ENCODE results near the gene COL5A3. TPM values are rescaled to one million over a fixed set of nuclear protein-coding genes. Genes with fewer than 3 reads are reported as not detected.
A peak's percentile ranks its signal among the peaks of the same experiment; 100 is the strongest.

The COL5A3 gene
- total and polyA plus RNA-seq, 2 of the 13 experiments (the other 11 are each of a cell fraction or from before 2014, with no cell fraction given) = 0.02 TPM; not detected in 1

- no peak for TF ChIP-seq ZNF407 (CRISPR knock-in tag; IDR thresholded peaks at IDR 0.05; ENCODE audit: not compliant biosample characterization)
- TF ChIP-seq ZNF543 (CRISPR knock-in tag; IDR thresholded peaks at IDR 0.05) = no peak
- peak; percentile 64; the same call in 1 of the 2 replicates for TF ChIP-seq CREB1 (IDR thresholded peaks at IDR 0.05)
- no peak for TF ChIP-seq CREB1 (CRISPR knock-in tag; IDR thresholded peaks at IDR 0.05)
- TF ChIP-seq KLF12 (CRISPR knock-in tag; IDR thresholded peaks at IDR 0.05; ENCODE audit: borderline replicate concordance) = no peak
- no peak for TF ChIP-seq KDM6A (CRISPR knock-in tag; IDR thresholded peaks at IDR 0.05; ENCODE audit: low read depth)
- TF ChIP-seq KLF6 (CRISPR knock-in tag; IDR thresholded peaks at IDR 0.05) = no peak
- TF ChIP-seq MAX (IDR thresholded peaks at IDR 0.05) = 0 out of 2 replicates have a peak, but pooled peaks have one; percentile 17
- TF ChIP-seq ZNF607 (CRISPR knock-in tag; IDR thresholded peaks at IDR 0.05; ENCODE audit: borderline replicate concordance) = no peak
- no peak for TF ChIP-seq ZBTB7B (CRISPR knock-in tag; IDR thresholded peaks at IDR 0.05)
- no peak for TF ChIP-seq ZNF30 (CRISPR knock-in tag; IDR thresholded peaks at IDR 0.05)
- TF ChIP-seq MATR3 (CRISPR knock-in tag; IDR thresholded peaks at IDR 0.05) = no peak
- TF ChIP-seq ZNF550 (CRISPR knock-in tag; IDR thresholded peaks at IDR 0.05; ENCODE audit: borderline replicate concordance) = no peak
These were observed 96.9 kb downstream of the COL5A3 start (continued) for GRCh38 chr19:9913237-9914000.
